ENCODE data around the gene YBX3. TPM values are rescaled to one million over a fixed set of nuclear protein-coding genes. Genes with fewer than 3 reads are reported as not detected.

YBX3 gene
- total and polyA plus RNA-seq, 3 donors from 2014 or later: 493 to 1,385 (median 511) TPM

GRCh38 chr12:10726945-10727344 is 3.8 kb upstream of the YBX3 start:
- H3K4me1 ChIP-seq: no peaks in the 10 kb centered on the region
- TF ChIP-seq POLR2A (IDR thresholded peaks at IDR 0.05) (no peak), CTCF (IDR thresholded peaks at IDR 0.05) (no peak)
- H3K9me3 ChIP-seq: no peaks in the 10 kb centered on the region
- no peaks in the 10 kb centered on the region for H3K36me3 ChIP-seq (ENCODE audit: low read depth, missing control alignments)
- WGBS, 2 donors: 92 to 95% methylated on average over 1 of the region's 1 CpG
- no peaks in the 10 kb centered on the region for H3K27me3 ChIP-seq
- DNase-seq: no peak
- H3K27ac ChIP-seq: no peak overlapping the region
- intact Hi-C loops (cut with DNase I; ENCODE audit: low total_unique reads): loop anchor here (10.0 kb wide), 1 partner anchor 112 kb away; the partner anchor contains the start of gene MAGOHB
- no peak overlapping the region for H3K4me3 ChIP-seq

- H3K27ac ChIP-seq: no peak overlapping the region
- 64 to 79% methylated on average over 1 of the region's 1 CpG for WGBS, 2 donors
- TF ChIP-seq POLR2A (IDR thresholded peaks at IDR 0.05) (no peak), CTCF (IDR thresholded peaks at IDR 0.05) (no peak)
- intact Hi-C loops (cut with DNase I; ENCODE audit: low total_unique reads): loop anchor here (10.0 kb wide), 1 partner anchor 110 kb away; the partner anchor contains the start of gene MAGOHB
- no peaks in the 10 kb centered on the region for H3K27me3 ChIP-seq
- H3K36me3 ChIP-seq (ENCODE audit: low read depth, missing control alignments): no peaks in the 10 kb centered on the region
- peaks cover 10% of the 10 kb centered on the region for H3K4me1 ChIP-seq
- no peak overlapping the region for H3K4me3 ChIP-seq
- no peak for DNase-seq
- H3K9me3 ChIP-seq: no peaks in the 10 kb centered on the region
These were observed 1.9 kb upstream of the YBX3 start for GRCh38 chr12:10725003-10725402.

- no peaks in the 10 kb centered on the region for H3K36me3 ChIP-seq (ENCODE audit: low read depth, missing control alignments)
- peaks cover 30% of the 10 kb centered on the region for H3K4me1 ChIP-seq
- peak in 2 of 3 experiments; percentile 14 to 30 for TF ChIP-seq CTCF (IDR thresholded peaks at IDR 0.05)
- no peak for TF ChIP-seq POLR2A (IDR thresholded peaks at IDR 0.05)
- peak overlapping the region; percentile 83 to 84 for H3K4me3 ChIP-seq
- 0 to 1% methylated on average over 6 to 36 of the region's 36 CpGs for WGBS, 2 donors
- intact Hi-C loops (cut with DNase I; ENCODE audit: low total_unique reads): loop anchor here (10.0 kb wide), 1 partner anchor 108 kb away; the partner anchor contains the start of gene MAGOHB
- H3K27me3 ChIP-seq: no peaks in the 10 kb centered on the region
- no peaks in the 10 kb centered on the region for H3K9me3 ChIP-seq
- peak; percentile 41 for DNase-seq
- peak overlapping the region; percentile 94 to 98 for H3K27ac ChIP-seq
These were observed 620 bp downstream of the YBX3 start for GRCh38 chr12:10722502-10722904.

GRCh38 chr12:10721651-10722501 is 1.2 kb downstream of the YBX3 start:
- intact Hi-C loops (cut with DNase I; ENCODE audit: low total_unique reads): loop anchor here (10.0 kb wide), 1 partner anchor 107 kb away; the partner anchor contains the start of gene MAGOHB
- WGBS, 2 donors: 0 to 1% methylated on average over 26 of the region's 26 CpGs

More at GRCh38 chr12:10721651-10722501, 1.2 kb downstream of the YBX3 start:
- TF ChIP-seq POLR2A (IDR thresholded peaks at IDR 0.05) (no peak), CTCF (IDR thresholded peaks at IDR 0.05) (no peak)
- Histone ChIP-seq H3K9me3 (no peaks in the 10 kb centered on the region), H3K4me3 (peak overlapping the region; percentile 83 to 84), H3K36me3 (ENCODE audit: low read depth, missing control alignments) (no peaks in the 10 kb centered on the region), H3K27me3 (no peaks in the 10 kb centered on the region), H3K27ac (peak overlapping the region; percentile 94 to 98), H3K4me1 (peaks cover 36% of the 10 kb centered on the region)
- DNase-seq: peak; percentile 95

All from testis (tissue), 3 donors.